ENCODE results near the gene OR2AG1.
A peak's percentile ranks its signal among the peaks of the same experiment; 100 is the strongest.

The OR2AG1 gene

GRCh38 chr11:6742260-6742659 is 40.6 kb upstream of the OR2AG1 start:
- no peak overlapping the region for H3K27ac ChIP-seq
- no peak for TF ChIP-seq CTCF (conservative IDR thresholded peaks at IDR 0.05)
- TF ChIP-seq ZFX (IDR thresholded peaks at IDR 0.05): no peak

DNA sequence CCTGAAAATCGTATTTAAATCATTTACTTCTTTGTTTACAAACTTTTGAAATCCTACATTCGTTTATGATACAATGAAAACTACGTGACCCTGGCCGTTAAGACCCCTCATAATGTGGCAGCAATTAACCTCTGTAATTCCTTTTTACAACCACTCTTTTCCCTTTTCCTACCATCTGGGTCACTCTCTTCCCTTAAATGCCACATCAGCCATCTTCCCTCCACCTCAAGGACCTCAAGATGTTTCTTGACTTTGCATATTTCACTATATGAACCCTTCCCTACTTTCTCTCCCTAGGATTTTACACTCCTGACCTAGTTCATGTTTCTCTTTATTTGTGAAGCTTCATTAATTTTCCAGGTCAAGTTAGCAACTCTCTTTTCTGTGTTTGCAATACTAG is 37.8 kb upstream of the OR2AG1 start:
- TF ChIP-seq CTCF (conservative IDR thresholded peaks at IDR 0.05) (no peak), ZFX (IDR thresholded peaks at IDR 0.05) (no peak)

DNA sequence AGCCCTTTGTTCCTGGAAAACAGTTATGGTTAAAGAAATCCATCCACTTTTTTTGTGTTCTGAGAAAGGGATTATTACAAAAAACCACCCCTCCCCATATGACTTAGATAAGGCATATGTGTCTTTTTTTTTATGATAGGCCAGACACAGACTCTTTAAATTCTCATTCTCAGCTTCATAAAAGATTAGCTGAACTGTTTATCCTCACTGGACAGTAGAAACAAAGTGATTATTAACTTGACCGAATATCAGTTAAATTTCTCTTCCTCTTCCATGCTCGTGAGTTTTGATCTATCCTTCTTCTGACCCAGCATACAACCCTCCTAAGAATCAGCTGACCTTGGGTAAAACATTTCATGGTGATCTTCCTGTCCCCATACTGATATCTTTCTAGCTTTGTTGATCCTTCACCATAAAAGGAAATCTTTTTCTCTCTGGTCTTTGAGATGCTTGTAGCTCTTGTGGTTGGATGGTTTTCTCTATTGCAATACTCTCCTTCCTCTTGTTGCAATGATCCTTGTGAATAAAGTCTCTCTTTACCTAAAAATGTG is 37.3 kb upstream of the OR2AG1 start:
- no peak overlapping the region for H3K27ac ChIP-seq
- TF ChIP-seq ZFX (IDR thresholded peaks at IDR 0.05) (no peak), CTCF (conservative IDR thresholded peaks at IDR 0.05) (no peak)

More for the DNA sequence above, 37.8 kb upstream of the OR2AG1 start:
- H3K27ac ChIP-seq: no peak overlapping the region

DNA sequence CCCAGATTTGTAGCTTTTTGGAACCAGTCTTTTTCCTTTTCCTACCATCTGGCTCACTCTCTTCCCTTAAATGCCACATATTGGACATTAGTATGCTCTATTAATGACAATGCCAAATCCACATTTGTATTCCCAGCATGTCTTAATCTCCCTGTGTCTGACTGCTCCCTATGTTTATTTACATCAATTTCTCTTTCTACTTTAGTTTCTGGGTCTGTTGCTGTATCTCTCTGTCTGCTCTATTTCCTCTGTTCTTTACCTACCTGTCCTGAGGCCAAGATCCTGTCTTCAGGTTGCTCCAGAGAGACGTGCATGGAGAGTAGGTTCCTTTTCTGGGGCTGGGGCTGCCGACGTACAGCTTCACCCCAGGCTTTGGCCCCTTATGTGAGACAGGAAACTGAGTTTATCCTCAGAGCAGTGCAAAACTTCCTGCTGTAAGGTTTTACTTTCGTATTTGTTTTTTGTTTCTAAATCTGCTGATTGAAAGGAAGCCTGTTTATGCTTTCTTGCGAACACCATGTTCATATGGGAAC is 36.7 kb upstream of the OR2AG1 start:
- TF ChIP-seq ZFX (IDR thresholded peaks at IDR 0.05): no peak
- TF ChIP-seq CTCF (conservative IDR thresholded peaks at IDR 0.05): no peak
- H3K27ac ChIP-seq: no peak overlapping the region

- TF ChIP-seq ZFX (IDR thresholded peaks at IDR 0.05) (no peak), CTCF (conservative IDR thresholded peaks at IDR 0.05) (no peak)
- H3K27ac ChIP-seq: no peak overlapping the region
Observed at GRCh38 chr11:6746626-6747025, 36.2 kb upstream of the OR2AG1 start.

DNA sequence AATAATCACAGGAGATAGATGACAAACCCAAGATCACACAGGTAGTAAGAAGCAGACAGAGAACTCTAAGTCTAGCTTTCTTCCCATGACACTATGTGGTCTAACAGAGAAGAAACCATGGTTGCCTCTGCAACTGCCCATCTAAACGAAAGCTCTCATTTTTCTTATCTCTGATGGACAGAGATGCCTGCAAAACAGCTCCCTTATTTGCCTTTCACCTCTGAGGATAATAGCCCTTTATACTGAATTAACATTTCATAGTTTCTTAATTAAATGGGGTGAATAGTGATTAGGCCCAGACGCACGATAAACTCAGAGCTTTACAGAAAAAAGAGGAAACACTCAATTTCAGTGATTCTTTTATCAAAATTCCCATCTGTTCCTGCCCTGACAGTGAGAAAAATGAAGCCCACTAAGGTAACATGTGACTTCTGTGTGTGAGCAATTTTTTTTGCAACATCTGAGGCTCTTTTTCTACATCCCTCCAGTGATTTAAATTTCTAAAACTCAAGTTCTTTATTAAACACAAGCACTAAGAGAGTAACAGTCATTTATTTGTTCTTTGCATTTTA is 35.6 kb upstream of the OR2AG1 start:
- TF ChIP-seq CTCF (conservative IDR thresholded peaks at IDR 0.05) (no peak), ZFX (IDR thresholded peaks at IDR 0.05) (no peak)
- no peak overlapping the region for H3K27ac ChIP-seq

GRCh38 chr11:6755303-6755952 is 27.4 kb upstream of the OR2AG1 start:
- no peak overlapping the region for H3K27ac ChIP-seq
- TF ChIP-seq ZFX (IDR thresholded peaks at IDR 0.05) (no peak), CTCF (conservative IDR thresholded peaks at IDR 0.05) (peak; percentile 94)
